Stimulated activated naive B cell treated with anti-CD40 and anti-IgM and Interleukin-4, amounts not matched to agents 10 μg/mL and 1 μg/mL and 100 μg/mL, for 72 hours (primary cell): ENCODE measurements around the gene TEX55.
"Not testable (repeated sequence)": the region's sequence is repeated elsewhere in the genome, so short reads cannot be mapped to it uniquely, and the experiment has no call there.

Experiments used
- ATAC-seq, 2 donors: fragments of 150-1000 bp; cut with Tn5 transposase; replicated peaks; 2 replicates each; pipeline ENCODE4 v1.10.0; 2021; ENCODE audit warnings: moderate library complexity in 1 of 2
- DNase-seq: peaks from one replicate; pipeline ENCODE4 v3.0.0; 2021
- H3K27ac Mint-ChIP-seq: one replicate; pipeline ENCODE4 v1.8.0; 2022; ENCODE audit warnings: mild to moderate bottlenecking, mixed read lengths
- H3K27me3 Mint-ChIP-seq, 2 donors: one replicate each; pipeline ENCODE4 v1.8.0; 2022; ENCODE audit warnings: mixed read lengths in 2 of 2
- H3K36me3 Mint-ChIP-seq, 2 donors: one replicate each; pipeline ENCODE4 v1.8.0; 2022; ENCODE audit warnings: mixed read lengths in 2 of 2, mild to moderate bottlenecking in 1 of 2
- H3K4me1 Mint-ChIP-seq, 2 donors: one replicate each; pipeline ENCODE4 v1.8.0; 2022; ENCODE audit warnings: mixed read lengths in 2 of 2, mild to moderate bottlenecking in 1 of 2
- H3K4me3 Mint-ChIP-seq, 2 donors: one replicate each; pipeline ENCODE4 v1.8.0; 2022; ENCODE audit warnings: mild to moderate bottlenecking in 2 of 2, mixed read lengths in 2 of 2, moderate library complexity in 1 of 2
- H3K9me3 Mint-ChIP-seq, 2 donors: one replicate each; pipeline ENCODE4 v1.8.0; 2022; ENCODE audit warnings: mixed read lengths in 2 of 2, mild to moderate bottlenecking in 1 of 2

Gene TEX55

GRCh38 chr3:119145500-119146167 lies at the start of gene TEX55:
TSS of gene TEX55 (plus strand) at chr3:119146165. CDS start at chr3:119146190, 25 bp downstream.
- Mint-ChIP-seq H3K4me1 (no peaks in the 10 kb centered on the region), H3K4me3 (no peak within 1 kb of the TSS), H3K36me3 (no peaks in the 10 kb centered on the region), H3K27ac (peak within 1 kb of the TSS; percentile 0), H3K27me3 (no peaks in the 10 kb centered on the region), H3K9me3 (no peaks in the 10 kb centered on the region)
- no peak for DNase-seq
- ATAC-seq, result peak; percentile 55 to 63

DNA sequence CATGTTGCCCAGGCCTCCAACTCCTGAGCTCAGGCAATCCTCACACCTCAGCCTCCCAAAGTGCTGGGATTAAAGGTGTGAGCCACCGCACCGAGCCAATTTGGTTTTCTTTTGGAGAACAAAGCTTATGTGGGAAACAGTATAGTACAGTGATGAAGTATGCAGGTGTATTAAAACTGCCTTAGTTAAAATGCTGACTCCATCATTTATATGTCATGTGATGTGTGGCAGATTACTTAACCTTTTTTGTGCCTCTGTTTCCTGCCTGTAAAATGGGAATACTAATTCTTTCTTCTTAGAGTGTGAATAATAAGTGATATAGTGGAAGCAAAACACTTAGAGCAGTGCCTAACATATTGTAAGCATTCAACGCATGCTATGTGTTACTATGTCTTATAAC lies 48.0 kb upstream of the TEX55 start:
- Mint-ChIP-seq H3K27me3 (no peaks in the 10 kb centered on the region), H3K36me3 (no peaks in the 10 kb centered on the region), H3K27ac (no peak overlapping the region), H3K4me1 (no peaks in the 10 kb centered on the region), H3K9me3 (no peaks in the 10 kb centered on the region), H3K4me3 (no peak overlapping the region)
- ATAC-seq (no peak), DNase-seq (no peak)

- H3K4me1 Mint-ChIP-seq, result no peaks in the 10 kb centered on the region
- no peak overlapping the region for H3K27ac Mint-ChIP-seq
- H3K27me3 Mint-ChIP-seq, result no peaks in the 10 kb centered on the region
- DNase-seq, result no peak
- H3K36me3 Mint-ChIP-seq, result no peaks in the 10 kb centered on the region
- no peaks in the 10 kb centered on the region for H3K9me3 Mint-ChIP-seq
- ATAC-seq, result no peak
- H3K4me3 Mint-ChIP-seq, result no peak overlapping the region
Observed at GRCh38 chr3:119098619-119099222, 47.2 kb upstream of the TEX55 start.

GRCh38 chr3:119099785-119100184 lies 46.2 kb upstream of the TEX55 start:
- no peaks in the 10 kb centered on the region for H3K36me3 Mint-ChIP-seq
- H3K4me3 Mint-ChIP-seq, result no peak overlapping the region
- DNase-seq (no peak), ATAC-seq (no peak)
- H3K27ac Mint-ChIP-seq, result no peak overlapping the region
- no peaks in the 10 kb centered on the region for H3K27me3 Mint-ChIP-seq
- no peaks in the 10 kb centered on the region for H3K9me3 Mint-ChIP-seq
- no peaks in the 10 kb centered on the region for H3K4me1 Mint-ChIP-seq

- no peaks in the 10 kb centered on the region for H3K4me1 Mint-ChIP-seq
- H3K27ac Mint-ChIP-seq, result no peak overlapping the region
- ATAC-seq, result no peak
- no peak for DNase-seq
- no peaks in the 10 kb centered on the region for H3K27me3 Mint-ChIP-seq
- peaks cover 0 to 4% of the 10 kb centered on the region in 2 donors for H3K9me3 Mint-ChIP-seq
- H3K36me3 Mint-ChIP-seq, result no peaks in the 10 kb centered on the region
- H3K4me3 Mint-ChIP-seq, result no peak overlapping the region
Observed at GRCh38 chr3:119104031-119104430, 41.9 kb upstream of the TEX55 start.

DNA sequence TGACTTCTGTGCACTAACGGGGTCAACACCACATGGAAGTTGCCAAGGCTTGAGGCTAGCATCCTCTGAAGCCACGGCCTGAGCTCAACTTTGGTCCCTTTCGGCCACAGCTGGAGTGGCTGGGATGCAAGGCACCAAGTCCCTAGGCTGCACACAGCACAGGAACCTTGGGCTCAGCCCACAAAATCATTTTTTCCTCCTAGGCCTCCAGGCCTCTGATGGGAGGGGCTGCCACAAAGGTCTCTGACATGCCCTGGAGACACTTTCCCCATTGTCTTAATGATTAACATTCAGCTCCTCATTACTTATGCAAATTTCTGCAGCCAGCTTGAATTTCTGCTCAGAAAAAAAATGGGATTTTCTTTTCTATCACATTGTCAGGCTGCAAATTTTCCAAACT lies 27.6 kb upstream of the TEX55 start:
- H3K4me1 Mint-ChIP-seq, H3K36me3 Mint-ChIP-seq, DNase-seq, ATAC-seq, H3K27ac Mint-ChIP-seq, H3K4me3 Mint-ChIP-seq: not testable (repeated sequence)
- peaks cover 23% of the 10 kb centered on the region in 2 donors for H3K9me3 Mint-ChIP-seq
- peaks cover 9 to 16% of the 10 kb centered on the region in 2 donors for H3K27me3 Mint-ChIP-seq

GRCh38 chr3:119120480-119120879 lies 25.5 kb upstream of the TEX55 start:
- Mint-ChIP-seq H3K27me3 (peaks cover 14 to 27% of the 10 kb centered on the region in 2 donors), H3K36me3 (peaks cover 3 to 10% of the 10 kb centered on the region in 2 donors), H3K4me1 (no peaks in the 10 kb centered on the region), H3K9me3 (peaks cover 18 to 22% of the 10 kb centered on the region in 2 donors), H3K4me3 (no peak overlapping the region), H3K27ac (no peak overlapping the region)
- ATAC-seq, result no peak
- DNase-seq, result no peak

DNA sequence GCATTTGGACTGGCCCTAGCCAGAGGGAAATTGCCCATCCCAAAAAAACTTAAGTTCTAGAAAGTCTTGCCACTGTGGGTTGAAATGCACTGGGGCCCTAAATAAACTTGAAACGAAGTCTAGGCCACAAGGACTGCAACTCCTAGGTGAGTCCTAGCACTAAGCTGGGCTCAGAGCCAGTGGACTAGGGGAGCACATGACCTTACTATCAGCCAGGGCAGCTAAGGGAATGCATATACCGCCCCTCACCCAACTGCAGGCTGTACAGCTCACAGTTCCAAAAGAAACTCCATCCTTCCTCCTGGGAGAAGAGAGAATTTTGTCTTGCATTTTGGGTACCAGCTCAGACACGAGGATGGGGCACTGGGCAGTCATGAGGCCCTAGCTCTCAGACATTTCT lies 23.6 kb upstream of the TEX55 start:
- peaks cover 12 to 16% of the 10 kb centered on the region in 2 donors for H3K9me3 Mint-ChIP-seq
- H3K36me3 Mint-ChIP-seq, result peaks cover 3 to 10% of the 10 kb centered on the region in 2 donors
- H3K27me3 Mint-ChIP-seq, result peaks cover 20 to 32% of the 10 kb centered on the region in 2 donors
- H3K4me1 Mint-ChIP-seq, result no peaks in the 10 kb centered on the region
- ATAC-seq (no peak), DNase-seq (no peak)
- H3K4me3 Mint-ChIP-seq, result no peak overlapping the region
- H3K27ac Mint-ChIP-seq, result no peak overlapping the region

DNA sequence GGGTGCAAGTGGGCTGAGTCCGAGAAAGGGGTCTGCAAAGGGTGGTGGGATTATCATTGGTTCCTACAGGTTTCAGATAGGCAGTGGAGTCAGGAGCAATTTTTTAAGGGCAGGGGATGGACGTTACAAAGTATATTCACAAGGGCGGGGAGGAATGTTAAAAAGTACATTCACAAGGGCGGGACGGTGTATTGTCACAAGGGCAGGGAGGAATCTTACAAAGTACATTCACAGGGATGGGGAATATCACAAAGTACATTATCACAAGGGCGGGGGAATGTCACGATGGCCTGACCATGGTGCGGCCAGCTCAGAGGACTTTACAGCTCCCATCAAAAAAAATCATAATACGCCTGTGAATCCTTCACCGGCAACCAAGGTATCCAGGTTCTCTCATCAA lies 20.6 kb upstream of the TEX55 start:
- Mint-ChIP-seq H3K27ac (no peak overlapping the region), H3K4me1 (no peaks in the 10 kb centered on the region), H3K27me3 (peaks cover 18 to 28% of the 10 kb centered on the region in 2 donors), H3K4me3 (no peak overlapping the region), H3K36me3 (peaks cover 0 to under 1% of the 10 kb centered on the region in 2 donors), H3K9me3 (peaks cover under 1 to 3% of the 10 kb centered on the region in 2 donors)
- ATAC-seq, result no peak
- no peak for DNase-seq

DNA sequence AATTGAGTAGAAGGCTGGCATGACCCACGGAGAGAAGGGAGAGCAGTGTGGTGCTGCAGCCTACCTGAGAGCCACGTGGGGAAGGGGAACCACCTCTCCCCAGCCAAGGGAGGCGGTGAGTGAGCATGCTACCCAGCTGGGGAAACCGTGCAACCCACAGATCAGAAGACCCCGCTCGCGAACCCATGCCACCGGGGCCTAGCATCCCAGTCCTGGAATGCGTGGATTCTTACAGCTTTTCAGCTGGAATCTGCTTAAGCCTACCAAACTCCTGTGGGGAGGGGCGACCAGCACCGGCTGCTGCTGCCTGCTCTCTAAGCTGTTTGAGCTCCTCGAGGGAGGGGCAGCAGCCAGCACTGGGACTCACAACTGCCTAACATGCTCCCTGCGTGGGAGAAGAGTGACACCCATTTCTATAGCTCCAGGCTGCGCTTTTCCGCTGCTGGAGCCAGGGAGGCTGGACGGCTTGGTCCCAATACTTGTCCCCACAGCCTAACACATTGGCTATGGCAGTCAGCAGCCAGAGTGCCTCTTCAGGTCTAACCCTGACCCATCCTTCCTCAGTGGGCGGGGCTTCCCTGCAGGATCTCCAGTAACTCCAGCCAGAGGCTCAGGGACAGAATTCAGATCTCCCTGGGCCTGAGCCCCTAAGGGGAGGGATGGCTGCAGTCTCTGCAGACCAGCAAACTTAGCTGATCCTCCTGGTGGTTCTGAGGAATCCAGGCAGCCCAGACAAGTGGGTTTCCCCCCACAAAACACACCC lies 20.0 kb upstream of the TEX55 start:
- H3K36me3 Mint-ChIP-seq, result peaks cover 2 to 3% of the 10 kb centered on the region in 2 donors
- ATAC-seq (no peak), DNase-seq (no peak)
- no peak overlapping the region for H3K27ac Mint-ChIP-seq
- H3K27me3 Mint-ChIP-seq, result peaks cover 20 to 27% of the 10 kb centered on the region in 2 donors
- no peaks in the 10 kb centered on the region for H3K4me1 Mint-ChIP-seq
- H3K4me3 Mint-ChIP-seq, result no peak overlapping the region
- peaks cover 0 to 3% of the 10 kb centered on the region in 2 donors for H3K9me3 Mint-ChIP-seq

DNA sequence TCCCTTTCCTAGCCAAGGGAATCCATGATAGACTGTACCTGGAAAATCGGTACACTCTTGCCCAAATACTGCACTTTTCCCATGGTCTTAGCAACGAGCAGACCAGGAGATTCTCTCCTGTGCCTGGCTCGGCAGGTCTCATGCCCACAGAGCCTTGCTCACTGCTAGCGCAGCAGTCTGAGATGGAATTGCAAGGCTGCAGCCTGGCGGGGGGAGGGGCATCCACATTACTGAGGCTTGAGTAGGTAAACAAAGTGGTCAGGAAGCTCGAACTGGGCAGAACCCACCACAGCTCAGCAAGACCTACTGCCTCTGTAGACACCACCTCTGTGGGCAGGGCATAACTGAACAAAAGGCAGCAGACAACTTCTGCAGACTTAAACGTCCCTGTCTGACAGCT lies 15.7 kb upstream of the TEX55 start:
- not testable (repeated sequence) for DNase-seq, H3K36me3 Mint-ChIP-seq, H3K4me1 Mint-ChIP-seq, H3K4me3 Mint-ChIP-seq, H3K9me3 Mint-ChIP-seq, H3K27ac Mint-ChIP-seq, ATAC-seq
- H3K27me3 Mint-ChIP-seq, result peaks cover 22 to 24% of the 10 kb centered on the region in 2 donors

DNA sequence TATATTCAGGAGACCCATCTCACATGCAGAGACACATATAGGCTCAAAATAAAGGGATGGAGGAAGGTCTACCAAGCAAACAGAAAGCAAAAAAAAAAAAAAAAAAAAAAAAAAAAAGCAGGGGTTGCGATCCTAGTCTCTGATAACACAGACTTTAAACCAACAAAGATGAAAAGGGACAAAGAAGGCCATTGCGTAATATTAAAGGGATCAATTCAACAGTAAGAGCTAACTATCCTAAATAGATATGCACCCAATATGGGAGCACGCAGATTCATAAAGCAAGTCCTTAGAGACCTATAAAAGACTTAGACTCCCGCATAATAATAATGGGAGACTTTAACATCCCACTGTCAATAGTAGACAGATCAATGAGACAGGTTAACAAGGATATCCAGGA lies 13.7 kb upstream of the TEX55 start:
- ATAC-seq, H3K36me3 Mint-ChIP-seq, H3K4me3 Mint-ChIP-seq, H3K27ac Mint-ChIP-seq, DNase-seq, H3K9me3 Mint-ChIP-seq, H3K4me1 Mint-ChIP-seq: not testable (repeated sequence)
- H3K27me3 Mint-ChIP-seq, result peaks cover 10 to 13% of the 10 kb centered on the region in 2 donors

DNA sequence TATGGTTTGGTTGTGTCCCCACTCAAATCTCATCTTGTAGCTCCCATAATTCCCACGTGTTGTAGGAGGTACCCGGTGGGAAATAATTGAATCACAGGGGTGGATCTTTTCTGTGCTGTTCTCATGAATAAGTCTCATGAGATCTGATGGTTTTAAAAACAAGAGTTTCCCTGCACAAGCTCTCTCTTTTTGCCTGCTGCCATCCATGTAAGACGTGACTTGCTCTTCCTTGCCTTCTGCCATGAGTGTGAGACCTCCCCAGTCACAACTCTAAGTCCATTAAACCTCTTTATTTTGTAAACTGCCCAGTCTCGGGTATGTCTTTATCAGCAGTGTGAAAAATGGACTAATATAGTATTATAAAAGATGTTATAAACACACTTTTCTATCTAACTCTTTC lies 6.6 kb upstream of the TEX55 start:
- H3K9me3 Mint-ChIP-seq, ATAC-seq, H3K27me3 Mint-ChIP-seq, H3K4me3 Mint-ChIP-seq, H3K27ac Mint-ChIP-seq, DNase-seq, H3K4me1 Mint-ChIP-seq, H3K36me3 Mint-ChIP-seq: not testable (repeated sequence)

DNA sequence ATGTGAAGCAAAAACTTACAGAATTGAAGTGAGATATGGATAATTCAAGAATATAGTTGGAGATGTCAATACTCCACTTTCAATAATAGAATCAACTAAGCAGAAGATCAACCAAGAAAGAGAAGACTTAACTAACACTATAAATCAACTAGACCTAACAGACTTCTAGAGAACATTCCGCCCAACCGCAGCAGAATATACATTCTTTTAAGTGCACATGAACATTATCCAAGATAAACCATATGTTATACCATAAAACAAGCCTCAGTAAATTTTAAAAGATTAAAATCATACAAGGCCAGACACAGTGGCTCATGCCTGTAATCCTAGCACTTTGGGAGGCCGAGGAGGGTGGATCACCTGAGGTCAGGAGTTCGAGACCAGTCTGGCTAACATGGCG lies 5.5 kb upstream of the TEX55 start:
- Mint-ChIP-seq H3K4me1 (no peaks in the 10 kb centered on the region), H3K27me3 (peaks cover 0 to under 1% of the 10 kb centered on the region in 2 donors), H3K27ac (no peak overlapping the region), H3K9me3 (no peaks in the 10 kb centered on the region), H3K4me3 (no peak overlapping the region), H3K36me3 (no peaks in the 10 kb centered on the region)
- DNase-seq, result no peak
- no peak for ATAC-seq

- no peak overlapping the region for H3K27ac Mint-ChIP-seq
- no peaks in the 10 kb centered on the region for H3K36me3 Mint-ChIP-seq
- H3K4me3 Mint-ChIP-seq, result no peak overlapping the region
- peak; percentile 27 to 31 for ATAC-seq
- DNase-seq, result no peak
- no peaks in the 10 kb centered on the region for H3K4me1 Mint-ChIP-seq
- no peaks in the 10 kb centered on the region for H3K9me3 Mint-ChIP-seq
- H3K27me3 Mint-ChIP-seq, result no peaks in the 10 kb centered on the region
Observed at GRCh38 chr3:119145128-119145499, 851 bp upstream of the TEX55 start.
